ENCODE measurements around the gene WWOX. TPM values are rescaled to one million over a fixed set of nuclear protein-coding genes. Genes with fewer than 3 reads are reported as not detected.

WWOX gene
- total and polyA plus RNA-seq, 2 of the 13 experiments (the other 11 are each of a cell fraction or from before 2014, with no cell fraction given) = 9.1 to 37.4 TPM

- no peak for ATAC-seq
- no peak for FAIRE-seq
Measured at GRCh38 chr16:79001156-79001967, 901.9 kb downstream of the WWOX start.

More at GRCh38 chr16:79001156-79001967, 901.9 kb downstream of the WWOX start:
- ChIA-PET CTCF (ENCODE audit: low intra/inter-chr PET ratio, low total read pairs) (no interaction called here), POLR2A (no interaction called here)
- Histone ChIP-seq H3K36me3 (replicated peaks in 1 of 2; ENCODE audit: control insufficient read depth in 1 of 2, insufficient read depth in 2 of 2, low read length in 2 of 2) (no peaks in the 10 kb centered on the region), H3K79me2 (ENCODE audit: insufficient read depth, low read length) (no peaks in the 10 kb centered on the region), H3K4me3 (replicated peaks in 1 of 3; ENCODE audit: insufficient read depth in 1 of 3, low read depth in 2 of 3, low read length in 3 of 3) (no peak overlapping the region), H3K4me1 (ENCODE audit: insufficient read depth, low read length) (no peaks in the 10 kb centered on the region), H4K20me1 (ENCODE audit: insufficient read depth, low read length) (no peaks in the 10 kb centered on the region), H3K27me3 (ENCODE audit: control insufficient read depth in 1 of 2, insufficient read depth in 2 of 2, low read length in 2 of 2) (no peaks in the 10 kb centered on the region), H3K4me2 (ENCODE audit: low read depth, low read length) (no peak overlapping the region), H3K9ac (ENCODE audit: insufficient read depth, low read depth, low read length) (no peak overlapping the region), H3K9me3 (ENCODE audit: low read length) (no peaks in the 10 kb centered on the region), H2AFZ (ENCODE audit: low read length) (no peak overlapping the region), H3K27ac (ENCODE audit: extremely low read length, insufficient read depth, low read length) (no peak overlapping the region)
- no TSS peak for BruUV-seq (replicated peaks)
- WGBS (ENCODE audit: low lambda C conversion rate) = 50% methylated on average over 10 of the region's 10 CpGs
- intact Hi-C loops (cut with micrococcal nuclease; ENCODE audit: unreplicated experiment) (no loop called here), in situ Hi-C loops (cut with HindIII; ENCODE audit: extremely low pct_ligation_motif_present, low pct_unique_long_range_greater_than_20kb) (no loop called here)
- TF ChIP-seq ZXDC (CRISPR knock-in tag; IDR thresholded peaks at IDR 0.05) (no peak), ZBTB33 (CRISPR knock-in tag; IDR thresholded peaks at IDR 0.05) (no peak), ZSCAN22 (CRISPR knock-in tag; IDR thresholded peaks at IDR 0.05) (no peak), ZNF598 (CRISPR knock-in tag; IDR thresholded peaks at IDR 0.05; ENCODE audit: borderline replicate concordance) (no peak), SRF (IDR thresholded peaks at IDR 0.05; ENCODE audit: low read depth, low read length) (no peak), POLR2AphosphoS5 (IDR thresholded peaks at IDR 0.05; ENCODE audit: low read depth, low read length) (no peak), ZBTB1 (CRISPR knock-in tag; IDR thresholded peaks at IDR 0.05; ENCODE audit: borderline replicate concordance) (no peak), SNAPC2 (CRISPR knock-in tag; IDR thresholded peaks at IDR 0.05) (no peak), FOXP1 (IDR thresholded peaks at IDR 0.05) (no peak), FOXP1 (CRISPR knock-in tag; IDR thresholded peaks at IDR 0.05) (no peak), ZNF737 (CRISPR knock-in tag; IDR thresholded peaks at IDR 0.05; ENCODE audit: borderline replicate concordance) (no peak), NCOA1 (CRISPR knock-in tag; IDR thresholded peaks at IDR 0.05) (no peak), ZNF24 (IDR thresholded peaks at IDR 0.05) (no peak), MBNL3 (CRISPR knock-in tag; conservative IDR thresholded peaks at IDR 0.05) (no peak), ZNF558 (CRISPR knock-in tag; IDR thresholded peaks at IDR 0.05; ENCODE audit: borderline replicate concordance) (no peak), HMG20A (CRISPR knock-in tag; IDR thresholded peaks at IDR 0.05; ENCODE audit: borderline replicate concordance) (no peak), ZBTB25 (CRISPR knock-in tag; IDR thresholded peaks at IDR 0.05) (no peak)
- no peak for DNase-seq (ENCODE audit: low spot score)
